ENCODE data around the gene ARSA.
"Not testable (repeated sequence)": the region's sequence is repeated elsewhere in the genome, so short reads cannot be mapped to it uniquely, and the experiment has no call there.

Gene ARSA

GRCh38 chr22:50653256-50653655, 25.3 kb upstream of the ARSA start:
- no peak for DNase-seq

- DNase-seq: not testable (repeated sequence)
These were observed 15.8 kb upstream of the ARSA start for GRCh38 chr22:50643821-50644101.

GRCh38 chr22:50643021-50643820, 15.3 kb upstream of the ARSA start:
- not testable (repeated sequence) for DNase-seq

GRCh38 chr22:50641696-50642607, 14.0 kb upstream of the ARSA start:
- DNase-seq: no peak

GRCh38 chr22:50640857-50641647, 13.1 kb upstream of the ARSA start:
- no peak for DNase-seq

- not testable (repeated sequence) for DNase-seq
These were observed 12.3 kb upstream of the ARSA start for GRCh38 chr22:50640296-50640695.

- DNase-seq: no peak
These were observed 7.6 kb upstream of the ARSA start for GRCh38 chr22:50635591-50635990.

GRCh38 chr22:50633771-50634170, 5.8 kb upstream of the ARSA start:
- DNase-seq: no peak

- DNase-seq: no peak
These were observed 5.1 kb upstream of the ARSA start for GRCh38 chr22:50633086-50633485.

- no peak for DNase-seq
These were observed 2.4 kb upstream of the ARSA start for GRCh38 chr22:50630376-50630775.

- DNase-seq: no peak
These were observed 687 bp upstream of the ARSA start for GRCh38 chr22:50628543-50629134.

GRCh38 chr22:50626850-50627641, 906 bp downstream of the ARSA start:
- DNase-seq: peak; percentile 22

- DNase-seq: no peak
These were observed 1.6 kb downstream of the ARSA start for GRCh38 chr22:50626314-50626849.

- DNase-seq: no peak
These were observed 2.2 kb downstream of the ARSA start for GRCh38 chr22:50625568-50626313.

- DNase-seq: no peak
These were observed 2.8 kb downstream of the ARSA start for GRCh38 chr22:50625131-50625567.

- DNase-seq: no peak
These were observed 3.4 kb downstream of the ARSA start for GRCh38 chr22:50624347-50625130.

GRCh38 chr22:50622723-50623327, 5.1 kb downstream of the ARSA start:
- DNase-seq: no peak

GRCh38 chr22:50621948-50622722, 5.8 kb downstream of the ARSA start:
- peak; percentile 27 for DNase-seq

GRCh38 chr22:50621356-50621880, 6.5 kb downstream of the ARSA start:
- DNase-seq: peak; percentile 29
